DMS 273 treated with DMSO at 0.1 percent for 48 hours (cell line): Measurements from ENCODE around the gene TMEM217.
"Not testable (repeated sequence)": the region's sequence is repeated elsewhere in the genome, so short reads cannot be mapped to it uniquely, and the experiment has no call there.

Source experiments
- DNase-seq: peaks from one replicate; lab custom pipeline; 2025; lab: John Stamatoyannopoulos, UW

TMEM217 gene

DNA sequence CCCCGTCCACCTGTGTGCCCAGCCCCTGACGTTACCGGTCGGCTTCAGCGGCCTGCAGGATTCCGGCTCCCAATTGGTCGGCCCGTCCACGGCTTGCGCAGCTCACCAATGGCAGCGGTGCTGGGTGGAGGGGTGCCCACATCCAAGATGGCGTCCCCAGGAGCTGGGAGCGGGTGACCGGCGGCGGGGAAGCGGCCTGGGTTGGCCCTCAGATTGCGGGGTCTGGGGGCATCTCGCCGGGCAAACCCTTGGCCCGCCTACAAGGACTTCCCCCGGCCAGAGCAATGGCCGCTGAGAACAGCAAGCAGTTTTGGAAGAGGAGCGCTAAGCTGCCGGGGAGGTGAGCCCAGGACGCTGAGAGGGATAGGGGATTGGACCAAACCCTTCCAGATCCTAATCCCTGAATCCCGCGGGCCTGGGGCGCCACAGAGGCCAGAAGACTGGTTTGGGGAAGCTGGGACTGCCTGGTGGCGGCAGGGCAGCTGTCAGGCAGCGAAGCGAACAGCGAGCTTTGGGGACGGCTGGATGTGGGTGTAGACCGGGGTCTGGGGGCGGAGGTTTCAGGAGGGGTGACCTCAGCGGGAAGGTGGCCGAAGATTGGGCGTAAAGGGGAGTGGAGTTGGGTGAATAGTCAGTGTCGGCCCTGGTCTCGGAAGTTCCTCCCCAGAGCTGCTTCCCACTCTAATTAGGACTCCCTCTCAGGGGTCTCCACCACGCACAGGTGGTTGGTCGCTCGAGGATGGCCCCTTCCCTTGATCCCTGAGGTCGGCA is at the start of gene TMEM217, which contains the start of gene TBC1D22B:
Gene TMEM217 (minus strand): TSS at position 511 of the 771 bp plus-strand sequence. CDS start 39,114 bp downstream, outside the sequence.
Gene TBC1D22B (plus strand): TSS at position 139 of the 771 bp plus-strand sequence. CDS start 146 bp downstream, at position 285.
- peak; percentile 83 for DNase-seq

DNA sequence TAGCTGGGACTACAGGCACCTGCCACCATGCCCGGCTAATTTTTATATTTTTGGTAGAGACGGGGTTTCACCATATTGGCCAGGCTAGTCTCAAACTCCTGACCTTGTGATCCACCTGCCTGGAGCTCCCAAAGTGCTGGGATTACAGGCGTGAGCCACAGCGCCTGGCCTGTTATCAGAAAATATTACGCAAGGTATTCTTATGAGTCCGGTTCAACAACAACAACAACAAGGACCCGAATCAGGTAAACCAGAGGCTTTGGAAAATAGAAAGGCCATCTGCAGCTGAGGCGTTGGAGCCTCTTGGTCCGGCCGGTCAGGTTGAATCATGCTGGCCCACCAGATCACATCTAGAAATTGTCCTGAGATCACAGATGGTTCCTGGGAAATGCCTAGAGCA is 49.5 kb upstream of the TMEM217 start:
- not testable (repeated sequence) for DNase-seq

DNA sequence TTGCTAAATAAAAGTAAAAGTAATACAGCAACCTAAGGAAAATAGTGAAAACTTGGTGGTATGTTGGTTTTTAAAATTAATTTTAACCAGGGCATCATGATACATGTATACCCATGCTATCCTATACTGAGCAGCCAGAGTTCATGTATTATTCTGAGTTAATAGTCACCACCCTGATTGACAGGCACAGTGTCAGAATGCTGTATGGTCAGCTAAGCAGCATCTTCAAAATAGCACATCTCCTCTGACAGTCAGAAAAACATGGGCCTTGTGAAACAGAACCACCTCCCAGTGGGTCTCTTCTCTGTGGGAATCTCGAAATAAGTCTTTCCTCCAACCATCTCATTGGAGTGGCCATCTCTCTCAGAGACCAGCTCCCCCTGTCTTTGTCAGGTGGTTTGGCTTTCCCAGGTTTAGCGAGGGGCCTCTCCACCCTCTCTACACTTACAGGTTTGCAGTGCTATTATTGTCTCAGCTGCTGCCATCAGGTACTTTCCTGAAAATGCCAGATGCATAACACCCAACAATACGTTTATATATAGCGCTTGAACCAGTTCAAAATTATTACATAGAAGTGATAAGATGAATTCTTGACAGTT is 48.8 kb upstream of the TMEM217 start:
- DNase-seq: no peak

DNA sequence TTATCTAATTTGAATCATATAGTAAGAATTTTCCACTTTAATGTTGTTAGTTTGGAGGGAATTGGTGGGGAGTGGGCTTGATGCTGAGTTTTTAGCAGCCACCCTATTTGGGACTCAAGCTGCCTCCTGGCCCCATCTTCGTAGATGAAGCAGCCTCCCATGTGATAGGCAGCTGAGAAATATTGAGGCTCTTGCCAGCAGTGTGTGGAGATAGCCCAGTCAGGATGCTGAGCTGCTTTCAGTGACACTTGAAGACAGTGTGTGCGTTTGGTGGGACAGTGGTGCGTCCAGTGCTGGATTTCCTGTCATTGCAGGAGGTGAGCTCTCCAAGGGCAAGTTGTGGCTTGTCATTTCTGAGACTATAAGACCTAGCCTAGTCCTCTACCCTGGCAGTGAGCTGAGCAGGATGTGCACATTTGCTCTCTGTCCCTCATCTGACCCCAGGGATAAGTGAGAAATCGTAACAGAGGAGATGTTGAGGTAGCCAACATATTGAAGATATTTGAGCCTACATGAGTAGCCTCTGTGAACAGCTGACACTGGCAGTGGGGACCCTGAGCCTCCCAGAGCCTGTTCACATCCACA is 48.0 kb upstream of the TMEM217 start:
- no peak for DNase-seq

DNA sequence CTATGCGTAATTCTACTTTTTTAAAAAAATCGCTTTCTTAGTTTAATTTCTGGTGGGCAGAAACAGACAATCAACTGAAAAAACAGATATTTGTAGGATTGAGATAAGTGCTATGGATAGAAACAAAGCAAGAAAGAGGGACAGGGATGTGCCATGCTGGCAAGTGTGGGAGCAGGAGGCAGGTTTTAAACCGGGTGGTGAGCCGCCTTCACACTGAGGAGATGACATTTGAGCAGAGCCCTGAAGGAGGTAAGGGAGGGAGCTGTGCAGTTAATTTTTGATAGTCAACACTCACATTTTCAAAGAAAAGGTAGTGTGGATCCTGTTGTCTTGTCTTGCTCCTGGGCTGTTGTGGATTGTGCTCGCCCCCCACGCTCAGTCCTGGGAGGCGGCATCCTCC is 46.8 kb upstream of the TMEM217 start:
- no peak for DNase-seq

DNA sequence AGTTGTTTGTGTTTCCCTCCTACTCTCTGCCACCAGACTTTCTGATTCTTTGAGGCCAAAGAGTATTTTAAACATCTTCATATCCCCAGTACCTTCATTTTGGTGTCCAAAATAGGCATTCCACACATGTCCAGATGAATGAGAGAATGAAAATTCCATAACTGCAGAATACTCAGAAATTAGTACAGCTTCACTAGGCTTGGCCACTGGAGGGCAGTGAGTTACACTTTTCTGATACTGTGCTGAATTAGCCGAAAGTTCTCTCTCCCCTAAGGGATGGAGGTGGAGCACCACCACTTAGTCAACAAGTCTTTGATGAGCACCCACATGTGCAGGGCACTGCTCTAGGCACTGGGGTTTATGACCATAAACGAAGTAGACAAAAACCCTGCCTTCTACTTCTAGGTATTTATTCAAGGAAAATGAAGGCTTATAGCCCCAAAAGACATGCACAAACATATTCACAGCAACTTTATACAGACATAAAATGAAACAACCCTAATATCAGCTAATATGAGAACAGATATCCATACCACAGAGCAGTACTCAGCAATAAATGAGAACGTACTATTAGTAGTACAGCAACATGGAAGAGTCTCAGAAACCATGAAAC is 46.1 kb upstream of the TMEM217 start:
- no peak for DNase-seq

DNA sequence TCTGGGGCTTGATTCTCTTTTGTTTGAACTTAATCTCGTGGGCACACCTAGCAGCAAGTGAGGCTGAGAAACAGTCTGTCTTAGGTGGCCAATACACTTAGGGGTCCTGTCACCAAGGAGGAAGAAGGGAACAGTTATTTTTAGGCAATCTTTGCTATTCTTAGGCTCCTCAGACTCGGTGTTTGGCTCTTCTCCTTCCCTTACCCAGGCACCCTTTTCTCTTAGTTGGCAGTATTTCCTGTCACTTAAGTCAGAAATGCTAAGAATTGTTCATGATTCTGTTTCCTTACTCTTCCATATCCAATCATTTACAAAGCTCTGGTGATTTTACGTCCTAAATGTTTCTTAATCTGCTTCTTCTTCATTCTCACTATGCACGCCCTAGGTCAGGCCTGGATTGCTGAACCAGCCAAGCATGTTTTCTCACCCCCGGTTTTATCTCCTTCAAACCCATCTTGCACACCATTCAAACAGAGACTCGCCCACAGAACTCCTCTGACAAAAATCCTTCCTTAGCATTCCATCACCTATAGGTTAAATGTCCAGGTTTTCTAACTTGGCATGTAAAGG is 45.2 kb upstream of the TMEM217 start:
- DNase-seq: no peak

DNA sequence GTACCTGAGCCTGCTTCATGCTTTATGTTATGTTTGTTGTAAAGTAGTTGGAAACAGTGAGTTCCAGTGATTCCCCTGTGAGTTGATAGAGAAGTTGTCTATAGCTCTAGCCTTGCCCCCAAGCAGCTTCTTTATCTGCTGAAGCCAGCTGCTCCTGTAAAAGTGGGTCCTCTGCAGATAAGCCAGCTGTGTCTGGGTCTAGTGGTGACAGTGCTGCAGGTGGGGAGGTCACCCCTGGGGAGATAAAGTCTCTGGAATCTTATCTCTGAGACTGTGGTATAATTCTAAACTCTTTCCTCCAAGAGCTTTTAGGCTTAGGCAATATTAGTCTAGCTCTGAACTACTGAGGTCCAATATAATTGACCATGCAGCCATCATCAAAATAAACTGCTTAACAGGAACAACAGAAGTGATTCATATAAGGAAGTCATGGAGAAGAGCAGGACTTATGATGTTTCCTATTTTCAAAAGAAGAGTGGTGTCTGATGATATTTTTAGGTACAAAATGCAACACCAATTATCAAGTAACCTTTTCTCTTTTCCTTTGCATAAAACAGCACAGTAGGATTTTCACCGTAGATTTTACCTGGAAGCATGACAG is 44.2 kb upstream of the TMEM217 start:
- DNase-seq: no peak

DNA sequence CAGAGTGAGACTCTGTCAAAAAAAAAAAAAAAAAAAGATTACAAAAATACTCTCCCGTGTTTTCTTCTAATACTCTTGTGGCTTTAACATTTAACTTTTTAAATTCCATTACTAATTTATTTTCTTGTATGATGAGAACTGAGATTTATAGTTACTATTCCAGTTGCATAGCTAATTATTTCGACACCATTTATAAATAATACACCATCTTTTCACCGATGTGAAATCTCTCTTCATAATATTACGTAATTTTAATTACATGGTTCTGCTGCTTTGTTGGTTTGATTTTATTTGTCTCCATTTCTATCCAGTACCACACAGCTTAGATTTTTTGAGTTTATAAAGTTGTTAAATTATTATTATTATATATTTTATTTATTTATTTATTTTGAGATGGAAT is 42.0 kb upstream of the TMEM217 start:
- DNase-seq: no peak

DNA sequence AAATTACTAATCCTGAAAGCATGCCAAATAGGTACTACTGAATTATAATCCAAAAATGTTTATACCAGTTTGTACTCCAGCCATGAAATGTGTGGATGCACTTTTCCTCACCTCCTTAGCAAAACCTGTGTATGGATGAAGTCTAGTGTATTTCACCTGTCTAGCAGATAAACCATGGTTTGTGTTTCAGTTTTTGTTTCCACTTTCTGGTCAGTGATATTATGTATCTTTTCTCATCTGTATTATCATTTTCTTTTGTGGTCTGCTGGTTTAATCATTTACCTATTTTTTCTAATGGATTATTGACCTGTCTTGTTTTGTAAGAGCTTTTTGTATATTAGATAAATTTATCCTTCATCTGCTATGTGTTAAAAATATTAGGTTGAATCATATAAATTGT is 41.0 kb upstream of the TMEM217 start:
- DNase-seq: no peak

DNA sequence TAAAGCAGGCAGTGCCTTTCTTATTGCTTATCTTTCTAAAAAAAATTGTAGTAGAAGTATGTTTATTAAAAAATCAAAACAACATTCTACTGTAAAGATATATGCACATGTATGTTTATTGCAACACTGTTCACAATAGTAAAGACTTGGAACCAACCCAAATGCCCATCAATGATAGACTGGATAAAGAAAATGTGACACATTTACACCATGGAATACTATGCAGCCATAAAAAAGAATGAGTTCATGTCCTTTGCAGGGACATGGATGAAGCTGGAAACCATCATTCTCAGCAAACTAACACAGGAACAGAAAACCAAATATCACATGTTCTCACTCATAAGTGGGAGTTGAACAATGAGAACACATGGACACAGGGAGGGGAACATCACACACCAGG is 39.7 kb upstream of the TMEM217 start:
- DNase-seq: not testable (repeated sequence)

DNA sequence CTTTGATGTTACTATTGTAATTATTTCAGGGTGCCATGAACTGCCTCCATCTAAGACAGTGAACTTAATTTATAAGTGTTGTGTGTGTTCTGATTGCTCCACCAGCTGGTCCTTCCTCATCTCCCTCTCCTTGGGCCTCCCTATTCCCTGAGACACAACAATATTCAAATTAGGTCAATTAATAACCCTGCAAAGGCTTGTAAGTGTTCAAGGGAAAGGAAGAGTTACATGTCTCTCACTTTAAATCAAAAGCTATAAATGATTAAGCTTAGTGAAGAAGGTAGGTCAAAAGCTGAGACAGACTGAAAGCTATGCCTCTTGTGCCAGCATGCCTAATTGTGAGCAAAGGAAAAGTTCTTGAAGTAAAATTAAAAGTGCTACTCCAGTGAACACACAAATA is 35.5 kb upstream of the TMEM217 start:
- no peak for DNase-seq

DNA sequence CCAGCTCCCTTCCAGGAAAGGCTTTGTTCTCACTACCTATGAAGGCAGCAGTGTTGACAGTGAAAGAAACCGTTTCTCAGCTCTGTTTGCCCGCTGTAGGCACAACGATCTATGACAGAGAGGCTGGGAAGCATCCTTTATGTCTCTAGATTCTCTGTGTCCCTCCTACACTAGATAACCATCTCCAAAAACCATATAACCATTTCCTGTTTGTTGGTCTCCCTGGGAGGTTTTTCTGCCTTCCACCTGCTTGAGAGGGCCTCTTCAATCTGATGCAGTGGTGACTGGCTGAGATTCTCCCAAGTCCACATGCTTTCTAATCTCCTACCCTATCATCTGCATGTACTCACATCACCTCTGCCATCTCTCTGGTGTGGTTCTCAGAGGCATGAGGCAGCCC is 32.0 kb upstream of the TMEM217 start:
- no peak for DNase-seq

DNA sequence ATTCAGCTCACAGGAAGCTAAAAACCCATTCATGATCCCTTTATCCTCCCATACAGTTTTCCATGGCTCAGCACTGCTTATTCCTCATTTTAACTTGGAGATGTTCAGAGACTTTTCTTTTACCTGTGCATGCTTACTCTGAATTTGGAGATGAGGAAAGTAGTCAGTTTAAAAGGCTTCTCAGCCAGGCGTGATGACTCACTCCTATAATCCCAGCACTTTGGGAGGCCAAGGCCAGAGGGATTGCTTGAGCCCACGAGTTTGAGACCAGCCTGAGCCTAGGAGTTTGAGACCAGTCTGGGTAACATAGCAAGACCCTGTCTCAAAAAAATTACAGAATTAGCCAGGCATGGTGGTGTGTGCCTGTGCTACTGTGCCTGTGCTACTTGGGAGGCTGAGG is 30.3 kb upstream of the TMEM217 start:
- DNase-seq: no peak

DNA sequence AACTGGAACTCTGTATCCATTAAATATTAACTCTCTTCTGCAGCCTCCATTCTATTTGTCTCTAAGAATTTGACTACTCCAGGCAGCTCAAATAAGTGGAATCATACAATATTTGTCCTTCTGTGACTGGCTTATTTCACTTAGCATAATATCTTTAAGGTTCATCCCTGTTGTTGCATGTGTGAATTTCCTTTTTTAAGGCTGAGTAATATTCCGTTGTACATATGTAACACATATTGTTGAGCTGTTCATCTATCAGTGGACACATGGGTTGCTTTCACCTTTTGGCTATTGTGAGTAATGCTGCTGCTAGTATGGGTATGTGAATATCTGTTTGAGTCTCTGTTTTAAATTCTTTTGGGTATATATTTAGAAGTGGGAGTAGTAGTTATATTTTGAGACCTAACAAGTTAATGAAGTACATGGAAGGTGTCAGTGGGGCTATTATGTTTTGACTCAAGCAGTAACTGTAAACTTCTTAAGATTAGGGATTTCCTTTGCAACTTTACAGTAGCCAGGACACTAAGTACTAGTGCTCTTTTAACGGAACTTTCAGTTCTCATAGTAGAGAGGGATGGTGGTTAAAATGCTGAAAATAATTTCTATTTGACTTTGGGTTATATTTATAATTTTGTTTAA is 29.7 kb upstream of the TMEM217 start:
- no peak for DNase-seq

DNA sequence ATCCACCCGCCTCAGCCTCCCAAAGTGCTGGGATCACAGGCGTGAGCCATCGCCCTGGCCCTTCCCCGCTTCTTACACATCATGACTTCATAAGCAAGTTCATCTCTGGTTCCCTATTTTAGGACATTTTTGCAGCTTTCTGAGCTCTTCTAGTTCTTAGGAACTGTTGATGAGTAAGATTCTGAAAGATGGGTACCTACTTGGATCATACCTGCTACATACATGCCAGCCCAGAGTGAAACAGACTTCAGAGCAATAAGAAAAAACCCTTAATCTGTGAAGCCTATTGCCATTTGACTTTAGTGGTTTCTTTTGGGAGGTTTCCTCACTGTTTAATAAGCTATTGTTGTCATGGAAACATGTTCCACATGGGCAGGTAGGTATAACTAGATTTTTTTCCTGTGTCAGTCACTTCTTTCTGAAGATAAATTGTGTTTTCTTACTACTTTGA is 27.9 kb upstream of the TMEM217 start:
- no peak for DNase-seq

DNA sequence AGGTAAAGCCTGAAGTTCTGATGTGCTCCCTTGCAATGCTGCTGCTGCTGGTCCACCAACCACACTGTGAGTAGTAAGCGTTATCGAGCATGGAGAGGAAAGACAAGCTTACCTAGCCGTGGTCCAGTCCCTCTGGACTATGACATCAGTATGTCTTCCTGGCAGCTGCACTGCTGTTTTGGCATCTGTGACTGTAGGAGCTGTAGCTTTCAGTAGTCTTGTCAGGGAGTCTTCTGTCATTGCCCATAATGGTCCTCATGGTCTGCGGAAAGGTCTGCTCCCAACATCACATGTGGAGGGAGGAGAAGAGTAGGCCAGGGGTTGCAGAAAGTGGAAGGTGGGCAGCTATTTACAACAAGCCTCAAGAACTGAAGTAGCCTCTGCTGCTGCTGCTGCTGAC is 26.8 kb upstream of the TMEM217 start:
- no peak for DNase-seq

DNA sequence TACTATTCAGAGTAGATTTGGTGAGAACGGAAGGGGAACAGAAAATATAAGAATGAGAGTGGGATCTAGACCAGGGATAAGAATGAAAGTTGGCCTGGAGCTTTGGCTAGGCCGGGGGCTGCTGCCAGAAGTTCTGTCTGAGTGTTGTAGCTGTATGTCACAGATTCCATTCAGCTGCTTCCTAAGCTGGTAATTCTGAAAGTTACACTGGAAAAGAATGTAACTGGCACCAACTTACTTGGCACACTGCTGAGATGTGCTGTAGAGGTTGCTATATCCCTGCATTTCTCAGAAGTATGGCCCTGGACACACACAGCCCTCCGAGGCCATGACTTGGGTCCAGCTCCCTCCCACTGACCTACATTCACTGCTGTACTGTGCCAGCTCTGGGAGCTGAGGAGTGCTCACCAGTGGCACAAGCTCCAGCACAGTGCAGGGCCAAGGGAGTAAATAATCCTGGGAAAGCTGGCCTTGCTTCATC is 25.8 kb upstream of the TMEM217 start:
- no peak for DNase-seq

DNA sequence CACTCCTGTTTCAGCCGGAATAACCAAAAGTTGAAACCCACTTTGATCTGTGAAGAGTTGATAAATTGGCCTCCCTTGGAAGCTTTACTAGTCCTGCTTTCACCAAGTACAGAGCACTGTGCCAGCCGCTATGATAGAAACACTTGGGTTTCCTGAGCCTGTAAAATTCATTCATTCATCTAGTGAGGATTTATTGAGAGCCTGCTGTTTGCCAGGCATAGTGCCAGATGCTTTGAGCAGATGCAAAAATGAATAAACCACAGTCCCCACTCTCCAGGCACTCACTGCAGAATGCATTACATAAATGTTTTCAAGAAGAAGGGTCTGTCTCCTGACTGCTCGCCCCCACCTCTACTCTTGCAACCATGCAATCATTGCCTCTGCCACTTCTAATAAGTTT is 25.3 kb upstream of the TMEM217 start:
- DNase-seq: no peak

DNA sequence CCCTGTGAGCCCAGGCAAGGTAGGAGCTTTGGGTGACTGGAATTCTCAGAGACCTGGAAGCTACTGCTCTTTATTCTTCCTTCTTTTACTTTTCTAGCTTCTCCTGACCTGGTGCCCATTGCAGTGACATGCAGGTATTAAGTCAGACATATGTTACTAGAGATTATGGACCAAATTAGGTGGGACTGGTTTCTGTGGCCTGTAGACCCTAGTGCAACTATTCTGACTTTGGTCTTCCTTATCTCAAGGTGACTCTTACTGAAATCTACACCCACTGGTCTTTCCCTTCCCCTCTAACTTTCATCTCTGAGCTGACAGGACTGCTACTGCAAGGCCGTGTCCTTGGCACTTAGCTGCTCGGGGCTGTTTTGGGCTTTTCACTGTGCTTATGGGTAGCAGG is 24.4 kb upstream of the TMEM217 start:
- no peak for DNase-seq

DNA sequence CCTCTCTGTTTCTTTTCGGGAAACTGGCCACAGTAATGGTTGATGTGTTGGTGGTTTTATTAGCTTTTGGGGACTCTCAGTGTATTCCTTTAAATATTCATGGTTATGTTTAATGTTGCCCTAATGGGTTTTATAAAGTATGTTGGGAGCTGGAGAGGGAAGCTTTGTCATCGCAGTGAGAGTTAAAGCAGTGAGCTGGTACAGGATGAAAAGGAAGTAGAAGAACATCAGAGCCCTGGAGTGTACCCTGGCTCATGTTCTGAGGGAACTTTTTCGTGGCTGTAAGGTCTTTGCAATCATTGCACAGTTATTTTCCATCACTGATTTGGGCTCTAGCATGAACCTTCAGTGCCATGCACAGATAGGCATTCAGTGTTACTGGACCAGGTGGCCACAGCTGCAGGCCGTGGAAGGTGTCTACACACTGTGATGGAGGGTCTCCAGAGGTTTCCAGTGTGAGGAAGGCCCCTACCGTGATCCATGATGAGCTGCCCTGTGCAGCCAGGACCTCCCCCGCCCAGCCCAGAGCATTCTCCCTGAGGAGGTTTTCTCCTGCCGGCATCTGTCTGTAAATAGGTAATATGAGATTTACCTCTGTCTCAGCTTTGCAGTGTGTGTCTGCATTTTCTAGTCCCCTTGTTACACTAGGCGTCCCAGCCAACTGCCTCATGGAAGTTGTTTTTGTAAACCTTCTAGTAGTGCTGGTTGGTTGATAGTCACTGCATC is 22.4 kb upstream of the TMEM217 start:
- DNase-seq: no peak
